CD14-positive monocyte (primary cell): ENCODE measurements around the gene CNRIP1. TPM values are rescaled to one million over a fixed set of nuclear protein-coding genes. Genes with fewer than 3 reads are reported as not detected.

Experiments
- DNase-seq, 3 donors: peaks; one replicate each; pipeline ENCODE4 v3.0.0-alpha.2; 2011 to 2022
- H2AFZ ChIP-seq: 2 replicates; pipeline ENCODE4 v1.6.0; 2012; ENCODE audit warnings: mild to moderate bottlenecking, low read depth, low read length, inconsistent platforms; ENCODE audit not compliant: insufficient read depth, poor library complexity, severe bottlenecking
- H3K27ac ChIP-seq, 2 donors: 1 replicate in 1 of 2; 2 replicates in 1 of 2; pipeline ENCODE4 v1.5.1; 2012 to 2013; ENCODE audit warnings: low read length in 2 of 2, control low read depth in 1 of 2, inconsistent platforms in 1 of 2, low read depth in 1 of 2, mild to moderate bottlenecking in 1 of 2
- H3K27me3 ChIP-seq, 2 donors: one replicate each; pipeline versions ENCODE4 v1.6.0 to v1.6.1; 2011 to 2013; ENCODE audit warnings: low read length in 2 of 2; ENCODE audit not compliant: control insufficient read depth in 2 of 2, insufficient read depth in 2 of 2
- H3K36me3 ChIP-seq, 2 donors: replicated peaks in 1 of 2; 1 replicate in 1 of 2; 2 replicates in 1 of 2; pipeline versions ENCODE4 v1.5.1 to v1.6.1; 2012 to 2013; ENCODE audit warnings: low read length in 2 of 2, control low read depth in 1 of 2, inconsistent platforms in 1 of 2, mild to moderate bottlenecking in 1 of 2; ENCODE audit not compliant: insufficient read depth in 2 of 2, control insufficient read depth in 1 of 2
- H3K4me1 ChIP-seq, 2 donors: 1 replicate in 1 of 2; 2 replicates in 1 of 2; pipeline versions ENCODE4 v1.5.1 to v1.6.1; 2012 to 2013; ENCODE audit warnings: low read length in 2 of 2, control low read depth in 1 of 2, inconsistent platforms in 1 of 2, mild to moderate bottlenecking in 1 of 2, moderate library complexity in 1 of 2; ENCODE audit not compliant: insufficient read depth in 2 of 2, control insufficient read depth in 1 of 2
- H3K4me2 ChIP-seq: replicated peaks from 2 replicates; pipeline ENCODE3; 2012; ENCODE audit warnings: low read length, moderate library complexity, mild to moderate bottlenecking; ENCODE audit not compliant: poor library complexity, severe bottlenecking; ENCODE audit errors: extremely low read depth
- H3K4me3 ChIP-seq, 3 experiments: fragments of 200-600 bp in 1 of 3; sonication (generic) in 1 of 3; replicated peaks in 1 of 3; 1 replicate in 2 of 3; 2 replicates in 1 of 3; pipeline ENCODE4 v1.5.1; 2011 to 2013; ENCODE audit warnings: low read length in 3 of 3, mild to moderate bottlenecking in 3 of 3, control low read depth in 2 of 3, low read depth in 2 of 3, inconsistent platforms in 1 of 3, moderate library complexity in 1 of 3
- H3K79me2 ChIP-seq: 2 replicates; pipeline ENCODE4 v1.6.0; 2012; ENCODE audit warnings: mild to moderate bottlenecking, control low read depth, inconsistent platforms, low read length, moderate library complexity; ENCODE audit not compliant: insufficient read depth
- H3K9ac ChIP-seq: 2 replicates; pipeline ENCODE4 v1.6.0; 2017; ENCODE audit warnings: low read length, mild to moderate bottlenecking; ENCODE audit not compliant: insufficient read depth, poor library complexity, severe bottlenecking
- H3K9me3 ChIP-seq, 2 donors: replicated peaks in 1 of 2; 1 replicate in 1 of 2; 2 replicates in 1 of 2; pipeline versions ENCODE4 v1.5.1 to v1.6.1; 2012 to 2013; ENCODE audit warnings: low read length in 2 of 2, control low read depth in 1 of 2; ENCODE audit not compliant: control insufficient read depth in 1 of 2, insufficient read depth in 1 of 2
- H4K20me1 ChIP-seq: 2 replicates; pipeline ENCODE4 v1.6.0; 2012; ENCODE audit warnings: mild to moderate bottlenecking, low read length, control low read depth, moderate library complexity; ENCODE audit not compliant: insufficient read depth
- H3K27ac Mint-ChIP-seq, 7 donors: one replicate each; pipeline ENCODE4 v1.8.0; 2020; ENCODE audit warnings: mild to moderate bottlenecking in 7 of 7, mixed read lengths in 7 of 7, moderate library complexity in 6 of 7, inconsistent platforms in 2 of 7
- H3K27me3 Mint-ChIP-seq, 3 donors: one replicate each; pipeline ENCODE4 v1.8.0; 2021 to 2022; ENCODE audit warnings: low read depth in 3 of 3, mild to moderate bottlenecking in 3 of 3, mixed read lengths in 3 of 3, moderate library complexity in 3 of 3, inconsistent platforms in 1 of 3
- H3K36me3 Mint-ChIP-seq, 2 donors: one replicate each; pipeline ENCODE4 v1.8.0; 2020; ENCODE audit warnings: mixed read lengths in 2 of 2, inconsistent platforms in 1 of 2, mild to moderate bottlenecking in 1 of 2
- H3K4me1 Mint-ChIP-seq: one replicate; pipeline ENCODE4 v1.8.0; 2020; ENCODE audit warnings: mild to moderate bottlenecking, mixed read lengths
- H3K4me3 Mint-ChIP-seq, 2 donors: one replicate each; pipeline ENCODE4 v1.8.0; 2020; ENCODE audit warnings: mild to moderate bottlenecking in 2 of 2, mixed read lengths in 2 of 2, moderate library complexity in 1 of 2
- H3K9me3 Mint-ChIP-seq, 7 donors: one replicate each; pipeline ENCODE4 v1.8.0; 2020 to 2022; ENCODE audit warnings: mixed read lengths in 7 of 7, mild to moderate bottlenecking in 6 of 7, moderate library complexity in 6 of 7, inconsistent platforms in 2 of 7
- WGBS: methylation state at CpG from one replicate; pipeline ENCODE4 v1.1.5; 2013; ENCODE audit warnings: missing lambda C conversion rate; ENCODE audit not compliant: insufficient coverage; 5-methylcytosine and 5-hydroxymethylcytosine counted together
- intact Hi-C, 2 donors: fragments of 100-400 bp; cut with micrococcal nuclease; formaldehyde crosslinking; loops; one replicate each; pipeline versions ENCODE4 v1.15.0 to v1.15.1; 2023
- polyA plus RNA-seq, 3 donors: library from polyadenylated mRNA; depleted of rRNA in 1 of 3; unstranded in 2 of 3; stranded (reverse) in 1 of 3; fragments of 300-500 nt in 2 of 3; fragments of >200 nt in 1 of 3; fragmentation: Illumina TruSeq in 2 of 3; gene quantifications; 1 replicate in 2 of 3; 2 replicates in 1 of 3; pipeline ENCODE4 v1.2.3, GENCODE V29; 2012 to 2021
- TF ChIP-seq, protein P1 (sequence below): fragments of 200-600 bp; IDR thresholded peaks from one replicate; pipeline ENCODE4 v1.8.0; 2022; ENCODE audit warnings: antibody characterized with exemption, mild to moderate bottlenecking

The CNRIP1 gene
- polyA plus RNA-seq, 3 donors = 0.09 to 0.53 (median 0.17) TPM

DNA sequence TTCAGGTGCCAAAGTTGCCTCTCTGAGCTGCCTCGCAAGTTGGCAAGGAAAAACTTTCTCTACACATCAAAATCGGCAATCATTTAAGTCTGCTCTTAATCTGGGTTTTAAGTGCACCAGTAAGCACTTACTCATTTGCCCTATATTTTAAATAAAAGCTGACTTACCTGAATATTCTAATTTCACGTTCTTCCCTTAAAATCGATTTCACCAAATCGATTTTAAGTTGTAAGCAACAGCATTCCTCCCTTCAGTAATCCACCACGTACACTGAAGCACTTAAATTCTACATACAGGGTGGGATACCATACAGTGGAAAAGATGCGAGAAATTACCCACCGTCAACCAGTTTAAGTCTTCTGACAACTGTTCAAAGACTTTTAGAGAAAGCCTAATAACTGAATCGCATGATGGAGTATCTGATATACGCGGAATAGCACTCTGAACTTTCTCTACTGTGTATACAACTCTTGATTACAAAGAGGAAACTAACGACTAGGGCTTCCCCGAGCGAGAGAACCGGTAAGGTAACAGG is 69.0 kb downstream of the CNRIP1 start:
- Histone ChIP-seq H4K20me1 (peaks cover 54% of the 10 kb centered on the region), H3K4me3 (peak overlapping the region; percentile 73 to 98 (median 97)), H2AFZ (peak overlapping the region; percentile 8), H3K4me2 (peak overlapping the region; percentile 93), H3K9me3 (no peaks in the 10 kb centered on the region), H3K27ac (peak overlapping the region; percentile 98 to 99), H3K79me2 (peaks cover 83% of the 10 kb centered on the region), H3K9ac (peak overlapping the region; percentile 80), H3K27me3 (no peaks in the 10 kb centered on the region), H3K4me1 (peaks cover 50 to 62% of the 10 kb centered on the region in 2 donors), H3K36me3 (peaks cover 0 to 6% of the 10 kb centered on the region in 2 donors)
- WGBS = 0% methylated on average over 2 of the region's 15 CpGs
- H3K27me3 Mint-ChIP-seq = peaks cover 0 to 2% (median 0%) of the 10 kb centered on the region in 3 donors
- DNase-seq = no peak
- peak overlapping the region; percentile 98 to 99 for H3K4me3 Mint-ChIP-seq
- peaks cover 30% of the 10 kb centered on the region for H3K4me1 Mint-ChIP-seq
- peaks cover 0 to 3% (median 0%) of the 10 kb centered on the region in 7 donors for H3K9me3 Mint-ChIP-seq
- intact Hi-C loops = loop anchor here (5.0 to 10.0 kb wide), 4 partner anchors 53 to 186 kb away; partner anchors contain the start of genes C1D (in 1 of the 2) and PNO1 (in 1 of the 2)
- H3K36me3 Mint-ChIP-seq = no peaks in the 10 kb centered on the region
- TF ChIP-seq, protein P1, sequence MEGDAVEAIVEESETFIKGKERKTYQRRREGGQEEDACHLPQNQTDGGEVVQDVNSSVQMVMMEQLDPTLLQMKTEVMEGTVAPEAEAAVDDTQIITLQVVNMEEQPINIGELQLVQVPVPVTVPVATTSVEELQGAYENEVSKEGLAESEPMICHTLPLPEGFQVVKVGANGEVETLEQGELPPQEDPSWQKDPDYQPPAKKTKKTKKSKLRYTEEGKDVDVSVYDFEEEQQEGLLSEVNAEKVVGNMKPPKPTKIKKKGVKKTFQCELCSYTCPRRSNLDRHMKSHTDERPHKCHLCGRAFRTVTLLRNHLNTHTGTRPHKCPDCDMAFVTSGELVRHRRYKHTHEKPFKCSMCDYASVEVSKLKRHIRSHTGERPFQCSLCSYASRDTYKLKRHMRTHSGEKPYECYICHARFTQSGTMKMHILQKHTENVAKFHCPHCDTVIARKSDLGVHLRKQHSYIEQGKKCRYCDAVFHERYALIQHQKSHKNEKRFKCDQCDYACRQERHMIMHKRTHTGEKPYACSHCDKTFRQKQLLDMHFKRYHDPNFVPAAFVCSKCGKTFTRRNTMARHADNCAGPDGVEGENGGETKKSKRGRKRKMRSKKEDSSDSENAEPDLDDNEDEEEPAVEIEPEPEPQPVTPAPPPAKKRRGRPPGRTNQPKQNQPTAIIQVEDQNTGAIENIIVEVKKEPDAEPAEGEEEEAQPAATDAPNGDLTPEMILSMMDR = no peak
- H3K27ac Mint-ChIP-seq = peak overlapping the region; percentile 97 to 99 (median 99)

DNA sequence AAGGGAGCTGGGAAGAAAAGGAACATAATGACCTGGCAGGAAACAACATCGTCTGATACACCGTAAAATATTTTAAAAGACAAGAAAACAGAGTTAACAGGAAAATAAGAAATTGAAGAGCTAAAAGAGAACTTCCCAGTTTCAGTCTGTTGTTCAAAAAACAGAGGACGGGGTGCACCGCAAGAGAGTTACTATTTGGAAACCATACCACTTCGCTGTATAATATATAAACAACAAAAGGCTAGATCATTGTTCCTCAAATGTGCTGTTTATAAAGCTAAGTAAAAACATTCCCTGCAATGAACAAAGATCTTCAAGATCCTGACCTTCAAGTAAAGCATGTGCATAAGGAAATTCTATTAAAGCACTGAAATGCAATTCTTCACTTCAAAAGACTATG is 69.6 kb downstream of the CNRIP1 start:
- intact Hi-C loops = loop anchor here (5.0 to 10.0 kb wide), 4 partner anchors 53 to 185 kb away; partner anchors contain the start of genes C1D (in 1 of the 2) and PNO1 (in 1 of the 2)
- Mint-ChIP-seq H3K36me3 (no peaks in the 10 kb centered on the region), H3K9me3 (peaks cover 0 to 3% (median 0%) of the 10 kb centered on the region in 7 donors), H3K4me3 (peak overlapping the region; percentile 98 to 99), H3K4me1 (peaks cover 26% of the 10 kb centered on the region), H3K27ac (peak overlapping the region; percentile 97 to 99 (median 99)), H3K27me3 (peaks cover 0 to 2% (median 0%) of the 10 kb centered on the region in 3 donors)
- TF ChIP-seq, protein P1 = no peak
- no peaks in the 10 kb centered on the region for H3K27me3 ChIP-seq
- DNase-seq = peak; percentile 35 to 46 (median 39)
- H3K4me2 ChIP-seq = peak overlapping the region; percentile 93
- H3K4me1 ChIP-seq = peaks cover 49 to 62% of the 10 kb centered on the region in 2 donors
- H3K27ac ChIP-seq = peak overlapping the region; percentile 98 to 99
- H3K79me2 ChIP-seq = peaks cover 88% of the 10 kb centered on the region
- H3K9me3 ChIP-seq = no peaks in the 10 kb centered on the region
- no CpG with 5 or more reads among the region's 5 CpGs for WGBS
- H3K9ac ChIP-seq = peak overlapping the region; percentile 80
- peak overlapping the region; percentile 73 to 98 (median 97) for H3K4me3 ChIP-seq
- H2AFZ ChIP-seq = no peak overlapping the region
- H3K36me3 ChIP-seq = peaks cover 0 to 6% of the 10 kb centered on the region in 2 donors
- H4K20me1 ChIP-seq = peaks cover 59% of the 10 kb centered on the region
